Parathyroid adenoma (tissue), 2 donors: ENCODE results near the gene ZFAND6.
"Not testable (repeated sequence)": the region's sequence is repeated elsewhere in the genome, so short reads cannot be mapped to it uniquely, and the experiment has no call there.

ENCODE experiments used
- H2AFZ ChIP-seq: fragments of 300-600 bp; sonication (generic); one replicate; pipeline ENCODE4 v1.7.0; 2017; ENCODE audit warnings: antibody characterized with exemption, mild to moderate bottlenecking
- H3K27ac ChIP-seq: fragments of 300-600 bp; sonication (generic); one replicate; pipeline ENCODE4 v1.7.0; 2017
- H3K27me3 ChIP-seq: fragments of 300-600 bp; sonication (generic); one replicate; pipeline ENCODE4 v1.7.0; 2017; ENCODE audit warnings: low read length; ENCODE audit not compliant: control insufficient read depth, insufficient read depth
- H3K36me3 ChIP-seq: fragments of 300-600 bp; sonication (generic); one replicate; pipeline ENCODE4 v1.7.0; 2017; ENCODE audit warnings: low read length; ENCODE audit not compliant: control insufficient read depth, insufficient read depth
- H3K4me1 ChIP-seq: fragments of 300-600 bp; sonication (generic); one replicate; pipeline ENCODE4 v1.7.0; 2017; ENCODE audit warnings: control low read depth
- H3K4me2 ChIP-seq: fragments of 300-600 bp; sonication (generic); one replicate; pipeline ENCODE4 v1.7.0; 2017; ENCODE audit warnings: low read length
- H3K4me3 ChIP-seq: fragments of 300-600 bp; sonication (generic); one replicate; pipeline ENCODE4 v1.7.0; 2017; ENCODE audit warnings: low read depth, low read length
- H3K79me2 ChIP-seq: fragments of 300-600 bp; sonication (generic); one replicate; pipeline ENCODE4 v1.7.0; 2017; ENCODE audit warnings: control low read depth
- H3K9ac ChIP-seq: fragments of 300-600 bp; sonication (generic); one replicate; pipeline ENCODE4 v1.7.0; 2017; ENCODE audit warnings: mild to moderate bottlenecking
- H3K9me3 ChIP-seq: fragments of 300-600 bp; sonication (generic); one replicate; pipeline ENCODE4 v1.7.0; 2017; ENCODE audit warnings: low read length; ENCODE audit not compliant: control insufficient read depth
- TF ChIP-seq, protein P1 (sequence below): fragments of 300-600 bp; sonication (generic); IDR thresholded peaks from one replicate; pipeline ENCODE4 v1.7.0; 2017; ENCODE audit warnings: antibody characterized with exemption, mild to moderate bottlenecking
- donor health status: primary hyperparathyroidism.

Gene ZFAND6

DNA sequence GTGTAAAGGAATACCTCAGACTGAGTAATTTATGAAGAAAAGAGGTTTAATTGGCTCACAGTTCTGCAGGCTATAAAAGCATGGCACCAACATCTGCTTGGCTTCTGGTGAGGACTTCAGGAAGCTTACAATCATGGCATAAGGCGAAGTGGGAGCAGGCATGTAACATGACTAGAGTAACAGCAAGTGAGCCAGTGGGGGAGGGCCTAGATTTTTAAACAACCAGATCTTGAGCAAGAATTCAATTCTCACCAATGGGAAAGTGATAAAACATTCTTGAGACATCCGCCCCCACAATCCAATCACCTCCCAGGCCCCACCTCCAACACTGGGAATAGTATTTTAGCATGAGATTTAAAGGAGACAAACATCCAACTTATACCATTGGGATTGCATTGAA, 44.3 kb upstream of the ZFAND6 start:
- H3K36me3 ChIP-seq, result no peaks in the 10 kb centered on the region
- H3K4me2 ChIP-seq, result no peak overlapping the region
- no peaks in the 10 kb centered on the region for H3K4me1 ChIP-seq
- no peaks in the 10 kb centered on the region for H3K79me2 ChIP-seq
- H2AFZ ChIP-seq, result no peak overlapping the region
- no peaks in the 10 kb centered on the region for H3K9me3 ChIP-seq
- TF ChIP-seq, protein P1, sequence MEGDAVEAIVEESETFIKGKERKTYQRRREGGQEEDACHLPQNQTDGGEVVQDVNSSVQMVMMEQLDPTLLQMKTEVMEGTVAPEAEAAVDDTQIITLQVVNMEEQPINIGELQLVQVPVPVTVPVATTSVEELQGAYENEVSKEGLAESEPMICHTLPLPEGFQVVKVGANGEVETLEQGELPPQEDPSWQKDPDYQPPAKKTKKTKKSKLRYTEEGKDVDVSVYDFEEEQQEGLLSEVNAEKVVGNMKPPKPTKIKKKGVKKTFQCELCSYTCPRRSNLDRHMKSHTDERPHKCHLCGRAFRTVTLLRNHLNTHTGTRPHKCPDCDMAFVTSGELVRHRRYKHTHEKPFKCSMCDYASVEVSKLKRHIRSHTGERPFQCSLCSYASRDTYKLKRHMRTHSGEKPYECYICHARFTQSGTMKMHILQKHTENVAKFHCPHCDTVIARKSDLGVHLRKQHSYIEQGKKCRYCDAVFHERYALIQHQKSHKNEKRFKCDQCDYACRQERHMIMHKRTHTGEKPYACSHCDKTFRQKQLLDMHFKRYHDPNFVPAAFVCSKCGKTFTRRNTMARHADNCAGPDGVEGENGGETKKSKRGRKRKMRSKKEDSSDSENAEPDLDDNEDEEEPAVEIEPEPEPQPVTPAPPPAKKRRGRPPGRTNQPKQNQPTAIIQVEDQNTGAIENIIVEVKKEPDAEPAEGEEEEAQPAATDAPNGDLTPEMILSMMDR, result no peak
- H3K9ac ChIP-seq, result no peak overlapping the region
- no peaks in the 10 kb centered on the region for H3K27me3 ChIP-seq
- H3K27ac ChIP-seq, result no peak overlapping the region
- H3K4me3 ChIP-seq, result no peak overlapping the region

DNA sequence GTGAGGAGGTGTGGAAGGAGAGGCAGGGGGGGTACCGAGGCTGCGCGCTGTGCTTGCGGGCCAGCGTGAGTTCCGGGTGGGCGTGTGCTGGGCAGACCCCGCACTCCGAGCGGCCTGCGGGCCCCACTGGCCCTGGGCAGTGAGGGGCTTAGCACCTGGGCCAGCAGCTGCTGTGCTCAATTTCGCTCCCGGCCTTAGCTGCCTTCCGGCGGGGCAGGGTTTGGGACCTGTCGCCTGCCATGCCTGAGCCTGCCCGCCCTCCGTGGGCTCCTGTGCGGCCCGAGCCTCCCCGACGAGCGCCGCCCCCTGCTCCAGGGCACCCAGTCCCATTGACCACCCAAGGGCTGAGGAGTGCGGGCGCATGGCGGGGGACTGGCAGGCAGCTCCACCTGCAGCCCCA, 43.0 kb upstream of the ZFAND6 start:
- not testable (repeated sequence) for H3K4me2 ChIP-seq, H3K36me3 ChIP-seq, H3K27me3 ChIP-seq, H2AFZ ChIP-seq, H3K9ac ChIP-seq, H3K4me1 ChIP-seq, H3K79me2 ChIP-seq, H3K27ac ChIP-seq, H3K9me3 ChIP-seq, H3K4me3 ChIP-seq

DNA sequence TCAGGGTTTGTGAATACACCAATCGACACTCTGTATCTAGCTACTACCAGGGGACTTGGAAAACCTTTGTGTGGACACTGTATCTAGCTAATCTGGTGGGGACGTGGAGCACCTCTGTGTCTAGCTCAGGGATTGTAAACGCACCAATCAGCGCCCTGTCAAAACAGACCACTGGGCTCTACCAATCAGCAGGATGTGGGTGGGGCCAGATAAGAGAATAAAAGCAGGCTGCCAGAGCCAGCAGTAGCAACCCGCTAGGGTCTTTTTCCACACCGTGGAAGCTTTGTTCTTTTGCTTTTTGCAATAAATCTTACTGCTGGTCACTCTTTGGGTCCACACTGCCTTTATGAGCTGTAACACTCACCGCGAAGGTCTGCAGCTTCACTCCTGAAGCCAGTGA, 42.3 kb upstream of the ZFAND6 start:
- not testable (repeated sequence) for H2AFZ ChIP-seq, H3K9ac ChIP-seq, H3K4me2 ChIP-seq, H3K4me3 ChIP-seq, H3K79me2 ChIP-seq, H3K27me3 ChIP-seq, H3K27ac ChIP-seq, H3K36me3 ChIP-seq, H3K4me1 ChIP-seq, H3K9me3 ChIP-seq

GRCh38 chr15:80019168-80019745, 40.2 kb upstream of the ZFAND6 start:
- no peak overlapping the region for H3K9ac ChIP-seq

DNA sequence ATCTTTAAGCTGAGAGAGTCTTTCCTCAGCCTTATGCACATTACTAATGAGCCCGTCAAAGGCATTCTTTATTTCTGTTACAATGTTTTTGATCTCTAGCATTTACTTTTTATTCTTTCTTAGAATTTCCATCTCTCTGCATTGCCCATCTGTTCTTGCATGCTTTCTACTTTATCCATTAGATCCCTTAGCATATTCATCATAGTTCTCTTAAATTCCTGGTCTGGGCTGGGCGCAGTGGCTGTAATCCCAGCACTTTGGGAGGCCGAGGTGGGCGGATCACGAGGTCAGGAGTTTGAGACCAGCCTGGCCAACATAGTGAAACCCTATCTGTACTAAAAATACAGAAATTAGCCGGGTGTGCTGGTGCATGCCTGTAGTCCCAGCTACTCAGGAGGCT, 39.3 kb upstream of the ZFAND6 start:
- H3K27me3 ChIP-seq, H2AFZ ChIP-seq, H3K9me3 ChIP-seq, H3K9ac ChIP-seq, H3K36me3 ChIP-seq, H3K4me2 ChIP-seq, H3K27ac ChIP-seq, H3K4me1 ChIP-seq, H3K4me3 ChIP-seq, H3K79me2 ChIP-seq: not testable (repeated sequence)

More at GRCh38 chr15:80019168-80019745, 40.2 kb upstream of the ZFAND6 start:
- no peak overlapping the region for H3K4me3 ChIP-seq
- TF ChIP-seq, protein P1, result no peak
- no peak overlapping the region for H3K27ac ChIP-seq
- H3K9me3 ChIP-seq, result no peaks in the 10 kb centered on the region
- H3K4me2 ChIP-seq, result no peak overlapping the region
- no peaks in the 10 kb centered on the region for H3K4me1 ChIP-seq
- H3K79me2 ChIP-seq, result no peaks in the 10 kb centered on the region
- no peaks in the 10 kb centered on the region for H3K27me3 ChIP-seq
- H2AFZ ChIP-seq, result no peak overlapping the region
- H3K36me3 ChIP-seq, result no peaks in the 10 kb centered on the region

DNA sequence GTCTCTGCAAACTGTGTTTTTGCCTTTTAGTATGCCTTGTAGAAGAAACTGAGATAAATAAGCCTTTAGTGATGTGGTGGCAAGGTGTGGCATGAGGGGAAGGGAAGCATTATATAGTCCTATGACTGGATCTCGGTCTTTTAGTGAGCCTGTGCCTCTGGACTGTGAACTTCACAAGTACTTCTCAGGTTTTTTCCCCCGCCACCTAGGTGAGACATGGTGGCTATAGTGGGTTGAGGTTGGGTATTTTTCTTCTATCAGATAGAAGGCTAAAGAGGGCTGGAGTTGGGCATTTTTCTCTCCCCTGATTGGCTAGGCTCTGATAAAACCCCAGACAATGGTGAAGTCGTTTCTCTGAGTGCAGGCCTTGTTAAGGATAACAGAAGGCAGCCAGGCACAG, 38.7 kb upstream of the ZFAND6 start:
- TF ChIP-seq, protein P1, result no peak

More for the DNA sequence above, 38.7 kb upstream of the ZFAND6 start:
- no peaks in the 10 kb centered on the region for H3K9me3 ChIP-seq
- no peak overlapping the region for H3K9ac ChIP-seq
- no peak overlapping the region for H2AFZ ChIP-seq
- H3K79me2 ChIP-seq, result no peaks in the 10 kb centered on the region
- no peak overlapping the region for H3K4me3 ChIP-seq
- no peaks in the 10 kb centered on the region for H3K27me3 ChIP-seq
- H3K27ac ChIP-seq, result no peak overlapping the region
- H3K4me2 ChIP-seq, result no peak overlapping the region
- no peaks in the 10 kb centered on the region for H3K36me3 ChIP-seq
- H3K4me1 ChIP-seq, result no peaks in the 10 kb centered on the region
